Medulla oblongata (tissue), 1 donor: ENCODE measurements around the gene PLPP4.
"Not testable (repeated sequence)": the region's sequence is repeated elsewhere in the genome, so short reads cannot be mapped to it uniquely, and the experiment has no call there.

ENCODE experiments used
- DNase-seq: peaks from one replicate; pipeline ENCODE4 v3.0.0-alpha.2; 2015; ENCODE audit errors: extremely low spot score

Gene PLPP4

DNA sequence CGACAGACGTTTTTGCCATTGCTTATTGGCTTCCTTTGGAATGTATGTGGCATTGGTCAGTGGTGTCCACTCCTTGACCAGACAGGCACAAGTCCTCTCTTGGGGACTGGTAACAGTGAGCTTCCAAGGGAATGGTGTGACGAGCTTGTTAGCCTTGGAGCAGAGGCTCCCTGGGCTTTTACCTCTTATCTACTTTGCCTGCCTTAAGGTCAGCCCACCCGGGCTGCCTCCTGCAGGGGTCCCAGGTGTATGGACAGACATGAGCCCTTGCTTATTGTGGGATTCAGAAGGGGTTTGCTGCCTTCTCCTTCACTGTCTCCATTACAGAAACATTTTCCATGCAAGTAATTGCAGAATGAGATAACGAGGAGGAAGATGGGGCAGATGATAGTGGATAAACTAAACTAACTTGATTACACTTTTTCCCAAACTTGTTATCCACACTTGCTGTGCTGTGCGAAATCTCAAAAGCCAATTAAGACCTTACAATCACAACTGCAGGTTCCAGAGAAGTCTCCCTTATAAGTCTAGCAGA lies 29.7 kb downstream of the PLPP4 start:
- no peak for DNase-seq

DNA sequence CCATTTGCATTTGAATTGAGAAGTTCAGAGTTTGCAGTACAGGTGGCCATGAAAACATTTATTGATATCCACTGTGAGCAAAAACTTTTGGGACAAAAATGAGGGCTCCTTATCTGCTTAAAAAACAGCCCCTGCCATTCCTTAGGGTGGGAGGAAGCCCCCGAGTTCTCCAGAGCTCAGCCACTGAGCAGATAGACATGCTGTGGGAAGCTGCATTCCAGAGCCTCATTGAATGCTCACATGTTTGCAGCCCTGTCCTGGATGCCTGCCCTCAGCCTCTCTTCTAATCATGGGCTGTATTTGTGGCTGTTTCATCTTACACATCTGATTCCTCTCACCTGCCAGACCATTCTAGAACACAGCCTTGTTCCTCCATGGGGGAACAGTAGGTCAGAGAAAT lies 33.3 kb downstream of the PLPP4 start:
- DNase-seq, result no peak

DNA sequence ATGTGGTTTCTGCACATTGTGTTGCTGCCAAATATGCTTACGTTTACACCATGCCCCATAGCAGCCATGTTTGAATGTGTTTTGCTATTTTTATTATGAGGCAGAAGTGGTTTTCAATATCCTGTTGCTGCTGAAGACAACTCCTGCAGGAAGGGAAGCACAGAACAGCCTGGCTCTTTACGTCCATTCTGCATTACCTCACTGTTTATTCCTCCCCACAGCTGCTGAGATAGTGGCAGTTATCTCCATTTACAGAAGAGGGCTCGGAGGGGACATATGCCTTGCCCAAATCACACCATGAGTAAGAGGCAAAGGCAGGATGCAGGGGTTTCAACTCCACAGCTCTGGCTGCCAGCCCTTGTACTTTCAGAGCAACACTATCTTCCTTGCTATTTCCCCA lies 35.3 kb downstream of the PLPP4 start:
- DNase-seq, result no peak

DNA sequence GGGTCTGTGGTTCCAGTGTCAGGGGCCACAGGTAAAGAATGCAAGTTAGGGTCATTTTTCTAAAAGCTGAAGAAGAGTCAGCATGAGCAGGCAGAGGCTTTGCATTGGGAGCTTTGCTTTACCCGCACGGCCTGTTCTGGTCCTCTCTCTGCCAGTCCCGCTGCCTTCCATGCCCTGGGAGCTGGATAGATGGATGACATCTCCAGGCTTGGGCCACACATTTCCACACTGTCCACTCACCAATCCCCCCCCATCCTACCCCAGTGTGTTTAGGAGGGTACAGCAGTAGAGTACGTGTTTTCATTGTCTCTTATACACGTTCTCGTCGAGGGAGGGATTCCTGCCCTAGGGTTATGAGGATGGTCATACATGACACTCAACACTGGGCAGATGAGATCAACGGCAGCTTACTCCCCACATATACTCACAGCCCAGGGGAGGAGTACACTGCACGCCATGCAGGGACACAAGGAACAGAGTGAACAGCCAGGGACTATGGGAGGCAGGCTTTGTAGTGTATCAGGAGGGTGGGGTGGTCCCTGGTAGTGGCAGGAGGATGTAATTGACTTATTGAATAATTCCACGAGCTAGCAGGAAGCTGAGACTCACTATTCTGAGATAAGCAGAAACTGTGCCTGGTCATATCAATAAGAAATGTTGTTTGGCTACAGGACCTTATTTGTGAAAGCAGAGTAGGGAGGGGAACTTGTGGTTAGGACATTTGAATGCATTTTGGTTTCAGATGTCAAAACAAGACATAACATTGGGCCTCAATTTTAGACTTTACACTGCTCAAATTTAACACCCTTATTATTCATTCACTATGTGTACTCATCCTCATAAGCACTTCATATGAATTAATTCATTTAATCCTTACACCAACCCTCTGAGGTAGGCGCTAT lies 36.6 kb downstream of the PLPP4 start:
- DNase-seq, result no peak

DNA sequence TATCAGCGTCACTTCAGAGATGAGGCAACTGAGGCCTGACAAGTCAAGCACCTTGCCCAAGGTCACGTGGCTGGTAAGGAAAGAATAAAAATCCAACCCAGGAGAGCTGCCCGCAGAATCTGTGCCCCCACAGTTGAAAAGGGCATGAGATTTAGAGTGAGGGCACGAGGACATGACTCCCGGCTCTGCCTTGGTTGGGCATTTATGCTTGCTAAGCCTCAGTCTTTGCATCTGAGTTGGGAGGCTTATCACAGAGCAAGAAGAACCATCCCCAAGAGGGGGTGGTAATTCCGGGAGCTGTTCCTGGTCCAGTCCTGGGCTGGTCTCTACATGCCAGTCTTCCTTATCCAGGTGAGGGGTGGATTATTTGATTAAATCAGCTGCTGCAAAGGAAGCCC lies 37.3 kb downstream of the PLPP4 start:
- DNase-seq, result no peak

DNA sequence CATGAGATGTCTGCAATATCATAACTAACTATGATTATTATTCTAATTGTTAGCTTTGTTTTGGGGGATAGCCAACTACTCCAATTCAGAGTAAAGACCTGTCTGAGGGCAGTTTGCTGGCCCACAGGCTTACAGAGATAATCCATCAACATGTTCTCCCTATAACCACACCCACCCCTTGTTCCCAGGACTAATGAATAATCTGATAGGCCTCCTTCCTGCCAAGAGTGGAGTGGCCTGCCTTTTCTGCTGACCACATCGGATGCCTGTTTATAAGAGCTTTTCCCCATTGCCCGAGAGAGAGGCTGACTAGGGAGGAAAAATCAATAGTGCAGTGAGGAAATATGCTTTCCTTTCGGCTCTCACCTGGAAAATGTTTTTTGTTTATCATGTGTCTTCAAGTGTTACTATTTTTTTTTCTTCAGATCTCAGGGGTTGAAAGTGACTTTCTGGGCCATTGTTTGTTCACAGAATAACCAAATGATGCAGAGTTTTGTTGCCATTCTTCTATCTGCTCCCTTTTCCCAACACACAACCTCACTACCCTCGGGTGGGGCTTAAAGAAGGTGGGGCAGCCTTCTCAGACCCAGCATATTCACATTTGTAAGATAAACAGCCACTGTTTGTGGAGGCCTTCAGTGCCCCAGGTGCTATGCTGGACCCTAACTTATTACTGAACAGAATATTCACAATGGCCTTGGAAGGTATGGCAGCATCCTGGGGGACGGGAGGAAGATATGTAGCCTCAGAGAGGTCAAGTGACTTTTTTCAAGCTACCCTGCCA lies 38.4 kb downstream of the PLPP4 start:
- no peak for DNase-seq

DNA sequence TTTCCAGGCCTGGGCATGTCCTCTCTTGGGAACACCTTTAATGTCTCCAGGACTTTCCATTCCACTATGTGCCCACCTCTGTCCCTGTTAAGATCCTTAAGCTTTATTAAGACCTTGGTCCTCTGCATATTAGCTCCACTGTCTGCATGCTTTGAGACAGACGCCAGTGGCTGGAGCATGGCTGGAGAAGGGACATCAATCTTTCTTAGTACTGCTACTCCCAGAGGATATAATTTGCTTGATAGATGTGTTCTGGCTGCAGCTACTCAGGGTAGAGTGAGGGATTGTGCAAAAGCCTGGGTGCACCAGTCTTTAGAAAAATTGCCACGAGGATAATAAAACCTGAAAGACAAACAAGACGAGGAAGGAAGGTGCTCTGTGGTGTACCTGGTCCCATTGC lies 42.9 kb downstream of the PLPP4 start:
- no peak for DNase-seq

DNA sequence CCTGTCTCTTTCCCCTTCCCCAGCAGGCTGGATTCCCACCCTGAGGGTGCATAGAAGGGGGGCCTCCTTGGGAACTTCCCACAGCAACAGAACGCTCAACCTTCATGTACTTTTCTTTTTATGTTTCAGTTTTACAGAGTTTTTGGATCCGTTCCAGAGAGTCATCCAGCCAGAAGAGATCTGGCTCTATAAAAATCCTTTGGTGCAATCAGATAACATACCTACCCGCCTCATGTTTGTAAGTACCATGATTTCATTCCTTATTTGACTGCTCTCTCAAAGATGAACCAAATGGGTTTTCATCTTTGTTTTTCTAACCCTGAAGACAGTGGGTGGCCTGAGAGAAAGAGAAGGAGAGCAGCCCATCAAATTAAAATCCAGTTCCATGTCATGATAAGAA lies 46.7 kb downstream of the PLPP4 start:
- no peak for DNase-seq

DNA sequence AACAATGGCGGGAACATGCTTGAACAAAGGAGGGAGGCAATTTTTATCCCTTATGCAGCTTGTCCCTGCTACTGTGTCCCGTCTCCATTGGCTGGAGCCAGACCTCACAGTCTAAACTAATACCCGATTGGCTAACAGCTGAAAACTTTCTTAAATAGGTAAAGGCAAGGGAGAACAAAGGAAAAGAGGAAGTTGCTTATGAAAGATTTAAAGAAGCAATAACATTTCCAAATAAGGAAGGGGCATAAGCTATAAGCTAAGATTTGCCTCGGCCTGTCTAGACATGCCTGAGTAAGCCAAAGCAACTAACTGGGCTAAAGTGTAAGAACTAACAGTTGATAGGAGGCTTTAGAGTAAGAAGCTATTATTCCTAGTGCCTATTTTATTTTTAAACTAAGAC lies 47.2 kb downstream of the PLPP4 start:
- not testable (repeated sequence) for DNase-seq

DNA sequence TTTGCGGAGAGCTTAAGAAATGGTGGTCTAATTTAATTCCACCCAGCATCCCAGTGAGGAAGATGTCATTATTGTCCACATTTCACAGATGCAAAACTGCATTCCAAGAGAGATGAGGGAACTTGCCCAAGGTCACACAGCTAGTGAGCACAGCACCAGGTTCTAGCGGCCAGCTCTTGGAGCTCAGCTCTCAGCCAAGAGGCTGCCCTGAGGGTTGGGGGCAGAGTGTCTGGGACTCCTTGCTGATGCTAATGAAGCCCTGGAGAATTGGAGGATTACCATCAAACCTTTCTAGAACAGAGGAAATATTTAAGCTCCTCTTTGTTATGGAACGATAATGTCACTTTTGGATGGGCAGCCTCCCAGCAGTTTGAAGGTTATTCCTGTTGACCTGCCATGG lies 48.0 kb downstream of the PLPP4 start:
- peak; percentile 41 for DNase-seq

DNA sequence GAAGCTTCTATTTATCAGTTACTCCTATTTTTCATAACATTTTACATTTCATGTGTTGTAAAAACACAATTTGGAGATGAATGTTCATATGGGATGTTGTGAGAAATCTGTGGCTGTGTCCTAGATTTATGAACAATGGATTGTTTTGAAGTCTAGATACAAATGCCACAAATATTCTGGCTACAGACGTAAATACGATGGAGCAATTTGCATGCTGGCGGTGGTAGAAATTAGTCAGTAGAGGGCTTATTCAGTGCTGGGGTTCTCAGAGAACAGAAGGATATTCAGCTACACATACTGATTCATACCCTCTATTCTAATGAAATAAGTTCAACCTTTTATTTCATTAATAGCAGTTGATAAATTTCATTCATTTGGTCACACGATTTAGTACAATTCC lies 48.8 kb downstream of the PLPP4 start:
- peak; percentile 17 for DNase-seq

DNA sequence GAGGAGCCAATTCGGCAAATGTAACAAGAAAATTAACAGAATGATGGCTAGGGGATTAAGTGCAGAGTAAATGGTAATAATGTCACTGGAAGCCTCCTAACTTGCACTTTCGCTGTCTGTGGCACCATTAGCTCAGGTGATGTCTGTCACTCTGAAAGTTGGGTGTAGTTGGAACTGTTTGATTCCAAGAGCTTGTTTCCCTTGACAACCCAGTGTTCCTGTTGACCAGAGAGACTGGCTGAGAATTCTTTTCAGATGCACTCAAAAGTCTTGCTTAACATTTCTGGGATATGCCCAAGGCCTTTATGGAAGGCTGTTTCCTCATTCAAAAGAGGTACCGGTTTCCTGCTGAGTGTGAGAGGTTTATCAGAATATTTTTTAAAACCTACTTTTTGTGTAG lies 49.6 kb downstream of the PLPP4 start:
- DNase-seq, result peak; percentile 54

DNA sequence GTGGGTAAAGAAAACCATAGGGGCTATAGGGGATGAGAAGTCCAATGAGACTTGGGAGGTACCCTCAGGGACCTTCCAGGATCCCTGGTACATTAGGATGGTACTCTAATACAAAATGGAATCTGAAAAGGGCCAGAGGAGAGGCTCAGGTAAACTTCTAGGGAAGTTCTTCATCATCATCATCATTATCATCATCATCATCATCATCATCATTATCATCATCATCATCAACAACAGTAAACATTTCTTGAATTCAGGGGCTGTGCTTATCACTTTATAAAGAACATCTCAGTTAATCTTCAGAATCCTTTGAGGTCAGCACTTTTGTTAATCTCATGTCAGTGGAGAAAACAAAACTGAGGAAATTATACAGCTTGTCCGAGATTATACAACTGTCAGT lies 50.1 kb downstream of the PLPP4 start:
- DNase-seq, result no peak

DNA sequence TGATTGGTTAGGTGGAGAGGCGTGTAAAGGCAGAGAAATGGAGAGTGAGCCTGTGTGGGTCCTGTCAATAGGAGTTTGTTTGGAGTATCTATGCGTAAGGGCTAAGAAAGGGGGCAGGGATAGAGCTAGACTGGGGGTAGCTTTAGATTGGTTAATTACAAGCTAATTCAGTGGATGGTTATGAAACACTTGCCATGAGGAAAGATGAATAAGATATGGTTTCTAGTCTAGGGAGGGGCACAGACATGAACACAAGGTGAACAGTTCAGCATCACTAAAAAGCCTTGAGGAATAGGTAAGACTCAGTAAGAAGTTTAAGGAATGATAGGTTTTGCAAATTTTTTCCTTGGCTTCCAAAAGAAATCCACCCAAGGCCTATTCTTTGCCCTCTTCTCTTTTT lies 50.6 kb downstream of the PLPP4 start:
- DNase-seq, result no peak

DNA sequence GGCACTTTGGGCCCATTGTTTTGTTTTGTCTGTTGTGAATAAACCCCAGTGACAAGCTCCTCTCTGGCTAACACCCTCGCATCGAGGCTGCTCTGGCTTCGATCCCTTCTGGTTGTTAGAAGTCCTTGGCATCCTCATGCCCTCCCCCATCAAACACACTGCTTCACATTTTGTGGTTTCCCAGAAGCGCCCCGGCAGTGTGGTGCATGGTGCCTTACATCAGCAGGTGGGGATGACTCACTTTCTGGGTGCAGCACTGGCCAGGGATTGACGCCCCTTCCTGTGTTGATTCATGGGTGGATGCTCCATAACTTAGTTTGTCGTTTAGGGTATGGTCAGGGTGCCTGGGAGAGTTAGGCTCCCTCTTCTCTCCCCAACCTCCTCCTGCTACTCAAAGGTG lies 51.4 kb downstream of the PLPP4 start:
- peak; percentile 16 for DNase-seq

DNA sequence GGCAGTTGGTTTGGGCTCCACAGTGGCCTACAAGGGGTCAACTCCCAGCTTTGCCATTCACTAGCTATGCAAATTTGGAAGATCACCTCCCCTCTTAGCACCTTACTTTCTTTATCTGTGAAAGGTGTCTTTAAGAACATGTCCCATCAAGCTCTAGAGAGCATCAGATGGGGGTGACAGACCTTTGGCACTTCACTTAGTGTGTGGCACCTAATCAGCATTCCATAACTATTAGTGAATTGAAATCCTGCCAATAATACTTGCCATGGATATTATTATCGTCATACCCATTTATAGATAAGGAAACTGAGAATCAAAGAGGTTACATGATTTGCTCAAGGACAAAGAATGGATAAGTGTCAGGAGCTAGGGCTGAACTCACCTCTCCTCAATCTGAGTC lies 51.9 kb downstream of the PLPP4 start:
- no peak for DNase-seq

DNA sequence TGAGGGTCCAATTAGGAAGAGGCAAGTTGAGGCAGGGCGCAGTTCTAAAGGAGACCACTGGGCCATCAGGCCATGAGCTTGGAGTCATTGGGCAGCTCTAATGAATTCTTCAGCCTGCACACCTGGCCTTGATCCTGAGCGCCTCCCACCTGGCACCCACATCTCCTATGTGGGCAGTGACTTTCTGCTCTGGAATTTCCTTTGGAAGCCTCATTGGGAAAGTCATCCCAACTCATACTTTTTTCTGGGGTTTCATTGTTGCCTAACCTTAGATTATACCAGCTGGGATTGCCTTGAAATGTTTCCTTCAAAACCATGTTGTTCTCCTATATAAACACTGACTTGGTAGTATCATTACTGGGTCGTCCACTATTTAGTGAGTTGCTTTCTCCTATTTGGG lies 54.1 kb downstream of the PLPP4 start:
- DNase-seq, result no peak

DNA sequence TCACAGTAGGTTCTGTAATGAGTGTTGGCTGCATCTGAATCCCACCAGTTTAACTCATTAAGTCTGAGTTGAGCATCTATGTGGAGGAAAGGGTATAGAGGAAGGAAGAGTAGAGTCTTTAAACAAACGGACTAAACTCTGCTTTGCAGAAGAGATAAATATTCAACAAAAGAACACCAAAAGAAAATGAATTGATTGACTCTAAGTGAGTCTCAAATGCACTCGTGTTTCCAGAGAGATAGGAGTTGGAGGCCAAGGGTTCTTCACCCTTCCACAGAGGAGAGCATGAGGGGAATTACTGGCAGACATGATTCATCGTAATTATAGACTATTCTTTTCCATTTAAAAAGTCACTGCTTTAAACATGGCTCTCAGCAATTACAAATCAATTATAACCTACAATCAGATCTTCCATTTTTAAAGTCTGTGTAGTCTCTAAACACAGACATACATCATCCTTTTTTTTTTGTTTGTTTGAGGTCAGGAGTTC lies 56.3 kb downstream of the PLPP4 start:
- DNase-seq, result no peak

DNA sequence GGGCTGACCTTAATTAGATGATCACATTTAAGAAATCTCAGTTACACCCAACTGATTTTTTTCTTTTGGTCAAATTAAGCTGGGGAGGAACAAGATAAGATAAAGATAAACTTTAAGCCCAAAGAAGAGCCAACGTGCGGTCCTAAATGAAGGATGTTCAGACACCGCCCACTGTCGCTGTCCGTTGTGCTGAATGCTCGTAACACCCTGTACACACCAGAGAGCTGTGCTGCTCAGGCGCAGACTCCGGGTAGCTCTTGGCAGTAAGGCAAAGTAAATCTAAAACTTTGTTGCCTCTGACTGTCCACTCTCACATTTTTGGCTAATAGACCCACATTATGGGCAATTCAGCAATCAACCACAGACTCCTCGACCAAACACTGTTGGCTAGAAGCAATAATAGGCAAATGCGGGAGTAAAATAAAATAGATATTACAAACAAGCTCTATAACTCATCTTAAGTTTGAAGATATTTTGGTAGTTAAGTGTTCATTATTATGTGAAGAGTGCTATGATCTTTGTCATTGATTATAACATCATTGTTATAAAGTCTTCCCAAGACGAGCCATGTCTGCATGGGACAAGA lies 57.1 kb downstream of the PLPP4 start:
- no peak for DNase-seq

DNA sequence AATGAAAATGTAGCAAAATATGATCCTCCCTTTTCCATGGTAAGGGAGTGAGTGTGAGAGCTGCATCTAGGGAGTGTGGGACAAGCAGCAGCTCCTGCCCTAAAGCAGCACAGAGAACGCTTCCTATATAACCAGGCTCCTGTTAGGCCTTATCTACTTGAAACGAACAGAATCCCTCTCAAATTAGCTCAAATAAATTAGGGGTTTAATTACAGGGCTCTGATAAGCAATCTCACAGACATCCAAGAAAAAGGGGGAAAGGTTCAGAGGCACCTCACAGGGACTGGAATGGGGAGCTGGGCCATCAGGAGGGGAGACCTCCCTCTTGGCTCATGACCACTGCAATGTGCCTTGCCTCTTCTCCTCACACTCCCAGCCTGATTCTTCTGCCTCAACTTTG lies 57.9 kb downstream of the PLPP4 start:
- DNase-seq, result no peak

DNA sequence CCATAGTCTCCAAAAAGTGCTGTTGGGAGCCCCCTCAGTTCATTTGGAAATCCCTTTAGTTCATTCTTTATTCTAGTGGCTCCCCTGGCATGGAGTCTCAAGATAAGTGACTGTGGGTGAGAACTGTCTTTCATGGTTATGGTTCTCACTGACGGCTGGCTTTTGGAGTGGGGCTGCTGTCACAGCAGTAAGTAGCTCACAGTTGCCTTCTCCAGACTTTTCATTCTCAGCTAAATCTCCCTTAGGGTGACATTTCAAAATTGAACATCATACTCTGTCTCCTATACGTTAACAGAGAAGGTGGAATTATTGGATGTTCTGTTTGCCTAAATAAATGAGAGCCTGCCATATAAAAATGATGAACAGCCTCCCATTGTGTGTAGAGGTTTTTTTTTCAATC lies 58.7 kb downstream of the PLPP4 start:
- no peak for DNase-seq

DNA sequence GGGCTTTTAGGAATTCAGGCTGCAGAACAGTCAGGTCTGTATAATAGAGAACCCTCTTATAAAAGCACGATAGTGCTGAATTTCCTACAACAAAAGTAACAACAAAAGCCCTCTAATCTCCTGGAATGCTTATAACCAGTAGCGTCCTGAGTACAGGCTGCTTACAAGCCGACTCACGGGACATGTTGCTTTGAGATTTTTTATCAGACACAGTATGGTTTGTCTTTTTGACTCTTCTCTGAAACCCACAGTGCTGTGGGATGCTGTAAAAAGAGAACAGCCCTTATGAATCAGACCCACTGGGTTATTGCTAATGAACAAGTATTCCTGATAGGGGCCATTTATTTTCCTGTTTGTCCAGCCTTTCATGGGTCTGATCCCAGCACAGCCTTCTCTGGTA lies 59.4 kb downstream of the PLPP4 start:
- no peak for DNase-seq
